HG02588 (cell line): Measurements from ENCODE around the gene GUCA1A.
"Not testable (repeated sequence)": the region's sequence is repeated elsewhere in the genome, so short reads cannot be mapped to it uniquely, and the experiment has no call there.

Experiments
- ATAC-seq: cut with Tn5 transposase; IDR thresholded peaks from one replicate; pipeline ENCODE4 v1.9.1; 2021; ENCODE audit warnings: mild to moderate bottlenecking, moderate library complexity; ENCODE audit not compliant: unreplicated experiment

The GUCA1A gene

DNA sequence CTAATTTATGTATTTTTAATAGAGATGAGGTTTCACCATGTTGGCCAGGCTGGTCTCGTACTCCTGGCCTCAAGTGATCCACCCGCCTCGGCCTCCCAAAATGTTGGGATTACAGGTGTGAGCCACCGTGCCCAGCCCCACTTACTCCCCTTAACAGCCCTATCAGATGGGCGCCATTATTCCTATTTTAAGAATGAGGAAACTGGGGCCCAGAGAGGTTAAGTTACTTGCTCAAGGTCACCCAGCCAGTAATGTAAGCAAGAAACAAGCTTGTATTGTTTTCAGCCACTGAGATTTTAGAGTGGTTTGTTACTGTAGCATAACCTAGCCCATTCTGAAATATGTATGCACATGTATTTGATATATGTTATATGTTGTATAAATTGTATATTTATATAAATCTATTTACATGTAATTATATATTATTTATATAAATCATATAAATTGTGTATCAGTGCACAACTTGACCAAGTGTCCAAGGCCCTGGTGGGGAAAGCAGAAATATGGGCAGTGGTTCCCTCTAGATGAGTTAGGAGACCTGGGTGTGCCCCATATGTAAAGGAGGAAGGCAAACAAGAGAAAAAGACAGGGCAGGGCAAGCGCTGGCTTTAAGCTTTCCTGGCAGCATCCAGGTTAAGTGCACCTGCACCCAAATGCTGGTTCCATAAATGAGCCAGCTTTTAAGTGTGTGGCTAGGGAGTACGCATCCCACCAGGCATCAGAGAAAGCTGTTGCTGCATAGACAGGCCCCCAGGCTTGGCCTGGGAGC lies 1.2 kb upstream of the GUCA1A start:
- no peak for ATAC-seq

GRCh38 chr6:42175860-42176259 lies 2.7 kb downstream of the GUCA1A start:
- ATAC-seq: no peak

DNA sequence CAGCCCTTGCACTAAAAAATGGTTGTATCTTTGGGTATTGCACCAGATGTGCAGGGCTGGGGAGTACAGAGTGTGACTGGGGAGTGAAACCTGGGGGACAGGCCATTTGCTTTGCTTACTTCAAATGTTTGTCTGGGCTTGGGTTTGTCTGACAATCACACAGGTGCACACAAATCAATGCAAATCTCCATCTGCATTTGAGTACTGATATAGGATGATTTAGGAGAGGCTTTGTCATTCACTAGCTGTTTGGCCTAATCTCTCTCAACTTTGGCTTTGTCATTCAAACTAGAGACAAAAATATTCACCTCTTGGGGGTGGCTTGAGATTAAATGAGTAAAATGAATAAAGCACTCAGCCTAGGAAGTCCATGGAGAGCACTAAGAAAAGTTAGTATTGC lies 3.8 kb downstream of the GUCA1A start:
- ATAC-seq: no peak

GRCh38 chr6:42177514-42178364 lies 4.6 kb downstream of the GUCA1A start:
- no peak for ATAC-seq

GRCh38 chr6:42179261-42179944 lies 6.2 kb downstream of the GUCA1A start:
- no peak for ATAC-seq

DNA sequence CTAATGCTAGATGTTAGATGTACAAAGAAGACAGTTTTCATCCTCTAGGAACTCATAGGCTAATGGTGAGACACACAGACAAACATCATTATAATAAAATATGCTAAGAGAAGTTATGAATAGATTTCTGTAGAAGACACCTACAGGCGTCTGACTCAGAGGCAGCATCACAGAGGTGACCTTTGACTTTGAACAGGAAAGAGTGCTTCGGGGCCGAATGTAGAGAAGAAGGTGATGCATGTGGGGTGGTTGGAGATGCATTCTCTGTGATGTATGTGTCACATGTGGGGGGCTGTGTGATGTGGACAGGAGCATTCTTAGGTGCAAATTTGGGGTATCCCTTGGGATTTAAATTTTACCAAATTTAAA lies 6.8 kb downstream of the GUCA1A start:
- no peak for ATAC-seq

DNA sequence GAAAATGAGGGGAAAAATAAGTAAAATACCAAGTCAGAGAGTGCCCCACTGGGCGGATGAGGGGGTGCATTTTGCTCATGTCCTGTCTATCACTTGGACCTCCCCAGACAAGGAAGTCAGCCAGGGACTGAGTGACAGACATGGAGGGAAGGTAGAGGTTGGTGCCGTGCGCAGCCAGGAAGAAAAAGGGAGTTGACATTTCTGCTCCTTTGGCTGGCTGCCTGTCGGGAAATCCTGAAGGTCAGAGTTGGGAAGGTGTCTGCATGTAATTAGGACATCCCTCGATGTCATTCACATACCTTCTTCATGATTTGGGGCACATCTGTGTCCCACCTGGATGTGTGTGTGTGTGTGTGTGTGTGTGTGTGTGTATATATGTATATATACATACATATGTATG lies 8.9 kb downstream of the GUCA1A start:
- no peak for ATAC-seq

- ATAC-seq: no peak
These were observed 11.3 kb downstream of the GUCA1A start for GRCh38 chr6:42184475-42184874.

DNA sequence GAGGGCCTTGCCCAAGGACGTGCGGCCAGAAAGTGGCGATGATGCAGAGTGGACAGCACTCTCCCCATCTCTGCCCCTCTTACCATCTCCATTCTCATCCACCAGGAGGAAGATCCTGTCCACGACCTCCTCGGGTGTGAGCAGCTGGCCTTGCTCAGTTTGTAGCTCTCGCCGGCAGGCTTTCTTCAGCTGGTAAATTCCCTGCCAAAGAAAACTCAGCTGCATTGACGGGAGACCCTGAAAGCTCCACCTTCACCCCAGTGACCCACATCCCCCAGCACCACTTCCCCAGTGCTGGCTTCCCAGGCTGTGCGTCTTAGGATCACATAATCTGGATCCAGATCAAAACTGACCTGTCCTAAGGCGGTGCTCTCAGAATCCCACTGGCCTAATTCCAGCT lies 12.4 kb downstream of the GUCA1A start:
- ATAC-seq: no peak

- ATAC-seq: no peak
These were observed 15.2 kb downstream of the GUCA1A start for GRCh38 chr6:42188406-42188805.

DNA sequence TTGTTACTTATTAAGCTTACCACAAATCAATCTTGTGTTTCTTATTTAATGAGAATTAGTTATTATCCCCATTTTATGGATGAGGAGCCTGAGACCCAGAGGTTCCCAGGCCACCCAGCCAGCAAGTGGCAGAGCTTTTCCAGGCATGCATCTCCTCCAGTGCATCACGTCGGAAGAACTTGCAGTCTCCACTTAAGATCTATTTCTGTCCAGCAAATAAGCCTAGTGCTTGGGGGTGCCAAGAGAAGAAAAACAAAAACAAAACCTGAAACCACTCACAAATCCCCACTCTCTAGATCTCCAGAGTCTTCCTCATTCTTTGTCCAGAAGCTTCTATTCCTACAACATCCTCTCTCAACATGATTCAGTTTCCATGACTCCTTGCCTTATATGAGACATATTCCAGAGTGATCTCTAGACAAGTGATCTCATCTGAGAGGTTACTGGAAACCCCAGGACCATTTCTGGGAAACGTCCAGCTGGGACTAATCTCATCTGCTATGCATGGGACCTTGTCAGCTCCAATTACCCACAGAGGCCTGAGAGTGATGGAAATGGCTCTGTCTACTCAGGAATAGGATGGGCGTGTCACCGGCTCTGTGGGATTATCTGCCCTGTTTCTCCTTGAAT lies 17.5 kb downstream of the GUCA1A start:
- ATAC-seq: no peak

DNA sequence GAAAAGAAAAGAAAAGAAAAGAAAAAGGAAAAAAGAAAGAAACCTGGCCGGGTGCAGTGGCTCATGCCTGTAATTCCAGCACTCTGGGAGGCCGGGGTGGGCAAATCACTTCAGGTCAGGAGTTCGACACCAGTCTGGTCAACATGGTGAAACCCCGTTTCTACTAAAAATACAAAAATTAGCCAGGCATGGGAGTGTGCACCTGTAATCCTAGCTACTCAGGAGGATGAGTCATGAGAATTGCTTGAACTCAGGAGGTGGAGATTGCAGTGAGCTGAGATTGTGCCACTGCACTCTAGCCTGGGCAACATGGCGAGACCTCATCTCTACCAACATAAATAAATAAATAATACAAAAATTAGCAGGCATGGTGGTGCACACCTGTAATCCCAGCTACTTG lies 19.2 kb downstream of the GUCA1A start:
- not testable (repeated sequence) for ATAC-seq

DNA sequence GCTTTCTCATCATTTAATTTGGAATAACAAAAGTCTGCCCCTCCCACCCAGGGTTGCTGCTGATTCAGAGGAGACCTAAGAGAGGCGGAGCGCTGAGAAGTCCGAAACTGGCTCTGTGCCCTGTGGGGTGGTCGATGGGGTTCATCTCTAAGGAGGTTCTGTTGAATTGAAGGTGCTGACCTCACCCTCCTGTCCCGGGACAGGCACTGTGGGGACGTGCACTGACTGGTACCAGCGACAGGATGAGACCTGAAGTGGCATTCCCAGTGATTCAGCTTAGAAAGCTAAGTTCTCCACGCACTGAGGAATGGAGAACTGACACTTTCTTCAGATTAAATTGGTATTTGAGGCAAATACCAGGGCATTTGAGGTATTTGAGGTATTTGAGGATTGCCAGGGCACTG lies 20.3 kb downstream of the GUCA1A start:
- no peak for ATAC-seq

DNA sequence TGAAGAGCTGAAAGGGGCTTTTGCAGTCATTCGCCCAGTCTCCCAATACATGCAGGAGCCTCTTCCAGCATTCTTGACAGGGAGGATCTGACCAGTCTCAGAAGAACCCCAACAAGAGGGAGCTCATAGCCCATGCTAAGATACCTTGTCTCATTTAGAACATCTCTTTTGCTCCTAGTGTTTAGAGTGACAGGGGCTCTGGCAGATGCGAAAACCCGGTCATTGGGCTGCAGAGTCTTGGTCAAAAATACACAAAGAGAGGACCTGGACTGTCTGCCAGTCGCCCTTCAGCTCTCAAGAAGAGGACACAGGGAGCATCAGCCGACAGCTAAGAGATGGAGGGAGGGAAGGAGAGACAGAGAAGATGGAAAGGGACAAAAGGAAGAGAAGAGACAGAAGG lies 20.9 kb downstream of the GUCA1A start:
- ATAC-seq: no peak

- no peak for ATAC-seq
These were observed 22.3 kb downstream of the GUCA1A start for GRCh38 chr6:42195415-42195814.

DNA sequence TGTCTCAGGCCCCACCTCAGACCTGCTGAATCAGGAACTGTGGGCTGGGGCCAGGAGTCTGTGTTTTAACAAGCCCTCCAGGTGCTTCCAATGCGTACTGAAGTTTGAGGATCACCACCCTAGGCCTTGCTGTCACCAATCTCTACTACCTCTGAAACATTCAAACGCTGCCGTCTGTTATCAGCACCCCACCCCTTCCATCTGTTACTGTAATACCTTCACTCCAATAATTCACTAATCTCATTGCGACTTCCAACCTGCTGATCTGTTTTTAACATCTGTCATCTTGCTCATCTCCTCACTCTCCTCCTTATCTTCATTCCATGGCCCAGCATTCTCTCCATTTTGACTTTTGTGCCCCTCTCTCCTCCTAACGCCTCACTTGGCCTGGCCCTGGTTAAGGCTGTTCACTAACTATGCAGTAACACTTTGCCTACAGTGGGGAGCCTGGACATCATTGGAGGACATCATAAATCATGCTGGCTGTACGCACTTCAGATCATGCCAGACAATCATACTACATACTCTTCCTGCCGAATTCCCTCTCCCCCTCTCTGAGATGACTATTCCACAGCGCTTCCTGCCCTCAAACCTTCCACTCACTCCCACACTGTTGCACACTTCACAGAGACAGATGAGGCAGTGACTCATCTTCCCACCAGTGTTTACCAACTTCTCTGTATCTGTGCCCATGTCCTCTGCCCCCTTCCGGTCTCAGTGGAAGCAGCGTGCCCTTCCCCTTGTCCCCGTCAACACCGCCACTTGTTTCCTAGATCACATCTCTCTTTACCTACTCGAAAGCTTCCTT lies 24.6 kb downstream of the GUCA1A start:
- no peak for ATAC-seq

- ATAC-seq: no peak
These were observed 26.2 kb downstream of the GUCA1A start for GRCh38 chr6:42199106-42199981.

DNA sequence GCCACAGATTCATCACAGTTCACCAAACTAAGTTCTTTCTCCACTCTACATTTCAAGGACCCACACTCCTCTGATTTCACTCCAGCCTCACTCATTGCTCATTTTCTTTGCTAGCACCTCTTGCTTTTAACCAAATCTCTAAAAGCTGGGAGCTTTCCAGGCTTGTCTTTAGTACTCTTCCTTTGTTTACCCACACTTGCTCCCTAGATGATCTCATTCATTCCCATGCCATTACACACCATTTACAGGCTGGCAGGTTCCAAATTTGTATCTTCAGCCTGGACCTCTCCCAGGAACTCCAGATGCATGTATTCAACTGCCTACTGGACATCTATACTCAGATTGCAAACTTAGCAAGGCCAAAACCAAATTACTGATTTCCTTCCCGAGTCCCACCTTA lies 26.9 kb downstream of the GUCA1A start:
- no peak for ATAC-seq

DNA sequence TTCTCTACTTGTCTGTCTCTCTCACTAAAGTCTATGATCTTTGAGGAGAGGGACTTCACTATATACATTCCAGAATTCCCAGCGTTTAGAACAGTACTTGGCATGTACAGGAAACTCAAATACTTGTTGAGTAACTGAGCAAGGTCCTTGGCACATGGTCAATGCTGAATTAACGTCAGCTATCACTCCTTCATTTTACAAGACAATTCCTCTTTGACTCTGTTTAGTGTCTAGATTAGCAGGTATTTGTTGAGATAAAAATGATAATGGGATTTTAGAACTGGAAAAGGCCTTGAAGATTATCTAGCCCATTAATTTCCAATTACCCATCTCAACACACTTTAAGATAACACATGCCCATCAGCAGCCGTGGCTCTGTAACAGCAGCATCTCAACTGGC lies 28.2 kb downstream of the GUCA1A start:
- ATAC-seq: no peak
